HG03575 (cell line): ENCODE data around the gene NOM1.
"Not testable (repeated sequence)": the region's sequence is repeated elsewhere in the genome, so short reads cannot be mapped to it uniquely, and the experiment has no call there.

Experiments
- ATAC-seq: cut with Tn5 transposase; IDR thresholded peaks from one replicate; pipeline ENCODE4 v1.9.1; 2021; ENCODE audit not compliant: unreplicated experiment, insufficient number of reproducible peaks, low FRiP score; ENCODE audit errors: extremely low read depth

The NOM1 gene

GRCh38 chr7:156949541-156950380 lies at the start of gene NOM1:
Gene NOM1, plus strand, starts transcription at chr7:156949712. Its CDS starts 26 bp downstream, at chr7:156949738.
- peak; percentile 52 for ATAC-seq

- not testable (repeated sequence) for ATAC-seq
These were observed 49.4 kb upstream of the NOM1 start for GRCh38 chr7:156900093-156900492.

GRCh38 chr7:156903232-156903909 lies 46.1 kb upstream of the NOM1 start:
- ATAC-seq, result no peak

GRCh38 chr7:156906200-156906649 lies 43.3 kb upstream of the NOM1 start:
- ATAC-seq, result no peak

GRCh38 chr7:156907656-156908055 lies 41.9 kb upstream of the NOM1 start:
- ATAC-seq, result no peak

- not testable (repeated sequence) for ATAC-seq
These were observed 39.8 kb upstream of the NOM1 start for GRCh38 chr7:156909574-156910252.

GRCh38 chr7:156918635-156919034 lies 30.9 kb upstream of the NOM1 start:
- ATAC-seq, result peak; percentile 34

GRCh38 chr7:156919132-156919713 lies 30.3 kb upstream of the NOM1 start:
- ATAC-seq, result no peak

GRCh38 chr7:156920076-156920475 lies 29.4 kb upstream of the NOM1 start:
- no peak for ATAC-seq

- ATAC-seq, result not testable (repeated sequence)
These were observed 28.8 kb upstream of the NOM1 start for GRCh38 chr7:156920487-156921373.

- ATAC-seq, result not testable (repeated sequence)
These were observed 27.2 kb upstream of the NOM1 start for GRCh38 chr7:156922304-156922703.

GRCh38 chr7:156925821-156926220 lies 23.7 kb upstream of the NOM1 start:
- ATAC-seq, result not testable (repeated sequence)

GRCh38 chr7:156927571-156928405 lies 21.7 kb upstream of the NOM1 start:
- no peak for ATAC-seq

- ATAC-seq, result no peak
These were observed 21.1 kb upstream of the NOM1 start for GRCh38 chr7:156928406-156928747.

GRCh38 chr7:156929789-156930539 lies 19.5 kb upstream of the NOM1 start:
- no peak for ATAC-seq

- no peak for ATAC-seq
These were observed 17.5 kb upstream of the NOM1 start for GRCh38 chr7:156932006-156932405.

- no peak for ATAC-seq
These were observed 14.3 kb upstream of the NOM1 start for GRCh38 chr7:156935250-156935649.
